Measurements from ENCODE around the gene TMEM37.

GRCh38 chr2:119486196-119486827, 54.7 kb downstream of the TMEM37 start:
- TF ChIP-seq CTCF (conservative IDR thresholded peaks at IDR 0.05; ENCODE audit: low read depth, low read length) (no peak), EZH2 (IDR thresholded peaks at IDR 0.05; ENCODE audit: borderline replicate concordance, low read depth, low read length, poor library complexity, severe bottlenecking) (no peak)
